Kidney (tissue), 14 donors: ENCODE measurements around the gene WDR64. TPM values are rescaled to one million over a fixed set of nuclear protein-coding genes. Genes with fewer than 3 reads are reported as not detected.
"Not testable (repeated sequence)": the region's sequence is repeated elsewhere in the genome, so short reads cannot be mapped to it uniquely, and the experiment has no call there.

Experiments
- DNase-seq, 5 donors: peaks; one replicate each; pipeline ENCODE4 v3.0.0-alpha.2; 2013 to 2020
- FAIRE-seq: peaks from 2 replicates; lab custom pipeline; 2012; peaks lifted over from hg19 to GRCh38; lab: Jason Lieb, UNC
- H3K27ac ChIP-seq, 2 donors: one replicate each; pipeline ENCODE4 v1.7.0; 2013; ENCODE audit warnings: low read depth in 2 of 2, low read length in 2 of 2, inconsistent platforms in 1 of 2
- H3K27me3 ChIP-seq: one replicate; pipeline ENCODE4 v1.7.1; 2013; ENCODE audit warnings: low read length, inconsistent platforms; ENCODE audit not compliant: control insufficient read depth, insufficient read depth
- H3K36me3 ChIP-seq, 3 donors: one replicate each; pipeline versions ENCODE4 v1.7.0 to v1.7.1; 2013; ENCODE audit warnings: low read length in 3 of 3, control low read depth in 1 of 3, inconsistent platforms in 1 of 3; ENCODE audit not compliant: insufficient read depth in 3 of 3, control insufficient read depth in 2 of 3
- H3K4me1 ChIP-seq, 3 donors: one replicate each; pipeline versions ENCODE4 v1.7.0 to v1.7.1; 2013; ENCODE audit warnings: low read length in 3 of 3, inconsistent platforms in 1 of 3, low read depth in 1 of 3; ENCODE audit not compliant: control insufficient read depth in 2 of 3, insufficient read depth in 2 of 3
- H3K4me3 ChIP-seq, 3 donors: one replicate each; pipeline versions ENCODE4 v1.7.0 to v1.8.1; 2013; ENCODE audit warnings: low read length in 3 of 3, control low read depth in 1 of 3, inconsistent platforms in 1 of 3
- H3K9ac ChIP-seq, 3 donors: one replicate each; pipeline versions ENCODE4 v1.7.0 to v1.7.1; 2013; ENCODE audit warnings: low read length in 3 of 3, control low read depth in 1 of 3, inconsistent platforms in 1 of 3
- H3K9me3 ChIP-seq, 3 donors: one replicate each; pipeline versions ENCODE4 v1.7.0 to v1.7.1; 2013; ENCODE audit warnings: low read length in 3 of 3, control low read depth in 1 of 3, inconsistent platforms in 1 of 3; ENCODE audit not compliant: control insufficient read depth in 2 of 3, insufficient read depth in 1 of 3
- CTCF ChIP-seq: IDR thresholded peaks from 3 replicates; pipeline ENCODE4 v1.5.1; 2012; ENCODE audit warnings: mild to moderate bottlenecking, moderate library complexity, borderline replicate concordance; ENCODE audit not compliant: insufficient read depth; ENCODE audit errors: extremely low read depth
- intact Hi-C: fragments of 100-400 bp; cut with DNase I; formaldehyde crosslinking; loops from one replicate; pipeline ENCODE4 v1.11.1; 2022
- polyA plus RNA-seq: library from polyadenylated mRNA; stranded (reverse); fragments of 350-450 nt; fragmentation: Illumina TruSeq; extraction: RNeasy Lipid Tissue Mini Kit (QIAGEN cat#74804); gene quantifications from one replicate; pipeline ENCODE4 v1.2.3, GENCODE V29; 2014; ENCODE audit warnings: low read depth, low replicate concordance; ENCODE audit not compliant: insufficient read depth
- total RNA-seq: library from RNA; stranded (reverse); fragmentation: NEBNext Ultra II Directional; extraction: Animal tissue kit (Norgen Biotek cat#: 25700); gene quantifications from one replicate; pipeline ENCODE4 v1.2.1, GENCODE V29; 2021
- donor health status: control.
- donor health status: control.
- donor health status: control.
- donor health status: control.
- donor health status: control.
- donor health status: DM: yes; HTN: yes; CAD: no.
- donor health status: Normal renal cell carcinoma (clear cell type).

Gene WDR64
- total and polyA plus RNA-seq, 2 donors from 2014 or later: not detected

- Histone ChIP-seq H3K36me3 (no peaks in the 10 kb centered on the region), H3K9me3 (no peaks in the 10 kb centered on the region), H3K4me3 (no peak overlapping the region), H3K4me1 (no peaks in the 10 kb centered on the region), H3K27me3 (no peaks in the 10 kb centered on the region), H3K9ac (no peak overlapping the region), H3K27ac (no peak overlapping the region)
- intact Hi-C loops: no loop called here
- DNase-seq (no peak), FAIRE-seq (no peak)
- no peak for TF ChIP-seq CTCF
Measured at GRCh38 chr1:241822846-241823245, 170.8 kb downstream of the WDR64 start.

GRCh38 chr1:241823925-241824324 is 171.8 kb downstream of the WDR64 start:
- no peak for FAIRE-seq
- no peaks in the 10 kb centered on the region for H3K9me3 ChIP-seq
- TF ChIP-seq CTCF: no peak
- intact Hi-C loops: no loop called here
- H3K4me1 ChIP-seq: no peaks in the 10 kb centered on the region
- H3K27me3 ChIP-seq: no peaks in the 10 kb centered on the region
- H3K27ac ChIP-seq: no peak overlapping the region
- no peak for DNase-seq
- H3K9ac ChIP-seq: no peak overlapping the region
- no peak overlapping the region for H3K4me3 ChIP-seq
- H3K36me3 ChIP-seq: no peaks in the 10 kb centered on the region

- H3K27ac ChIP-seq: no peak overlapping the region
- FAIRE-seq: no peak
- H3K9ac ChIP-seq: no peak overlapping the region
- no peaks in the 10 kb centered on the region for H3K9me3 ChIP-seq
- H3K36me3 ChIP-seq: no peaks in the 10 kb centered on the region
- no peaks in the 10 kb centered on the region for H3K27me3 ChIP-seq
- intact Hi-C loops: no loop called here
- no peaks in the 10 kb centered on the region for H3K4me1 ChIP-seq
- TF ChIP-seq CTCF: no peak
- no peak overlapping the region for H3K4me3 ChIP-seq
- DNase-seq: no peak
Measured at GRCh38 chr1:241825581-241825980, 173.5 kb downstream of the WDR64 start.

- intact Hi-C loops, H3K4me1 ChIP-seq, H3K4me3 ChIP-seq, H3K27me3 ChIP-seq, H3K27ac ChIP-seq, H3K9me3 ChIP-seq, FAIRE-seq, H3K36me3 ChIP-seq, H3K9ac ChIP-seq, DNase-seq: not testable (repeated sequence)
Measured at GRCh38 chr1:241826613-241827012, 174.5 kb downstream of the WDR64 start.
